ENCODE data around the gene ASPG.

ASPG gene

GRCh38 chr14:104085032-104085888 is at the start of gene ASPG:
TSS of gene ASPG (plus strand) at chr14:104085700. CDS start at chr14:104085771, 71 bp downstream.
- no peak for DNase-seq

- DNase-seq, result no peak
Measured at GRCh38 chr14:104036212-104036611, 49.3 kb upstream of the ASPG start.

GRCh38 chr14:104037074-104037473 is 48.4 kb upstream of the ASPG start:
- no peak for DNase-seq

- no peak for DNase-seq
Measured at GRCh38 chr14:104037903-104038302, 47.6 kb upstream of the ASPG start.

- no peak for DNase-seq
Measured at GRCh38 chr14:104039214-104039613, 46.3 kb upstream of the ASPG start.

- no peak for DNase-seq
Measured at GRCh38 chr14:104040539-104040938, 45.0 kb upstream of the ASPG start.

GRCh38 chr14:104041430-104042104 is 43.9 kb upstream of the ASPG start:
- no peak for DNase-seq

GRCh38 chr14:104044016-104044415 is 41.5 kb upstream of the ASPG start:
- no peak for DNase-seq

- no peak for DNase-seq
Measured at GRCh38 chr14:104047761-104048160, 37.7 kb upstream of the ASPG start.

GRCh38 chr14:104048758-104049507 is 36.6 kb upstream of the ASPG start:
- no peak for DNase-seq

- DNase-seq, result no peak
Measured at GRCh38 chr14:104049576-104050240, 35.8 kb upstream of the ASPG start.

GRCh38 chr14:104051092-104051813 is 34.2 kb upstream of the ASPG start:
- no peak for DNase-seq

- no peak for DNase-seq
Measured at GRCh38 chr14:104054222-104054905, 31.1 kb upstream of the ASPG start.

- DNase-seq, result no peak
Measured at GRCh38 chr14:104062281-104062680, 23.2 kb upstream of the ASPG start.

- DNase-seq, result no peak
Measured at GRCh38 chr14:104064003-104064402, 21.5 kb upstream of the ASPG start.

- no peak for DNase-seq
Measured at GRCh38 chr14:104066279-104066678, 19.2 kb upstream of the ASPG start.

GRCh38 chr14:104066719-104067295 is 18.7 kb upstream of the ASPG start:
- no peak for DNase-seq

- no peak for DNase-seq
Measured at GRCh38 chr14:104069541-104069940, 16.0 kb upstream of the ASPG start.

GRCh38 chr14:104072586-104072985 is 12.9 kb upstream of the ASPG start:
- DNase-seq, result no peak

- no peak for DNase-seq
Measured at GRCh38 chr14:104073764-104074163, 11.7 kb upstream of the ASPG start.

- DNase-seq, result no peak
Measured at GRCh38 chr14:104075530-104076151, 9.9 kb upstream of the ASPG start.
